ENCODE measurements around the gene ACTA2. TPM values are rescaled to one million over a fixed set of nuclear protein-coding genes. Genes with fewer than 3 reads are reported as not detected.
"Not testable (repeated sequence)": the region's sequence is repeated elsewhere in the genome, so short reads cannot be mapped to it uniquely, and the experiment has no call there.

The ACTA2 gene
- total RNA-seq, 1 donor from 2014 or later: 14.3 TPM

DNA sequence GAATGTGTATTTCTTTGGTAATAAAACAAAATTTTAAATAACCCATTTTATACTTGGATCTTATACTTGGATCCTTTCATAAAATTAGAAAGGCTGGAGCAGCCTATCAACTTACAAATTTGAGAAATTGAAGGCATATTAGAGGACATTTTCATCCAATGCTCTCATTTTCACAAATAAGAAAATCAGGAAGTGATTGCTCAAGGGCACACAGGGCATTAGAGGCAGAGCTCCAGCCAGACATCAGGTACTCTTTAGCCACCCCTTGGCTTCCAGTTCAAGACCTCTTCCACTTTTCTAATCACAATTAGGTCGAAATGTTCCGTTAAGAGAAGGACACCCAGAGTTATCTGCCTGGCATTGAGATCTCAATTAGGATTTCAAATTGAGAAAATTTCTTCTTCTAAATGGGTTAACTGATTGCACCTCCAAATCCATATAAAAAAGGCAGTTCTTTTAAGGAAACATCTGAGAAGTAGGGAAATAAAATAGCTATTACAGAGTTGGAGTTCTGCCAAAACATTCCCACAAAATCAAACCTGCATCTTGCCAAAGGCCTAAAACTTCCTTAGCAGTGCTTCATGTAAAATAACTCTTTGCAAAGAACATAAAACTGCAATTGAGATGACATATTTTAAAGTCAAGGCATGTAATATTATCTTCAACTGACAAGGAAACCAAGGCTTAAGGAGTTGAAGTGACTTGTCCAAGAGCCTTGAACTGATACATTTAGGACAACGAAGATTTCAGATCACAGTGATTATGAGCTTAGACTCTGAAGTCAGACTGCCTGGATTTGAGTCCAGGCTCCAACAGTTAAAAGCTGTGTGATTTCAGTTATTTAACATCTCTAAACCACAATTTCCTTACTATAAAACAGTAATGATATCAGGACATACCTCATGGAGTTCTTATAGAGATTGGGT is 2.4 kb downstream of the ACTA2 start:
- no peak for DNase-seq

DNA sequence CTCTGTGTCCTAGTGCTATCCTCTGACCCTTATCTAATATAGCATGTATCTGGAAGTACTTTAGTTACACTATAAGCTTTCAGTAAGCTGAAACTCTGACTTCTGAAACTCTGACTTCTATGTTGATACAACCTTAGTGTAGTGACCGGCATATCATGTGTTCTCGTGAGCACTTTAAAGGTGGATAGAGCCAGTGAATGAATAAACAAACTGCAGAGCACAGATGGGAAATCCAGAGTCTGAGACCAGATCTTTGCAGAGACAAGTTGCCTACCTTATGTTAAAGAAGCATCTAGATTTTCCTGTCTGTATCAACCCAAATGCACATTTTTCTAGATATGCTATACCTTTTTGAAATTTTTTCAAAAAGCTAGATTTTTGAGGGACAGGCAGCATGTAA is 3.5 kb downstream of the ACTA2 start:
- no peak for DNase-seq

DNA sequence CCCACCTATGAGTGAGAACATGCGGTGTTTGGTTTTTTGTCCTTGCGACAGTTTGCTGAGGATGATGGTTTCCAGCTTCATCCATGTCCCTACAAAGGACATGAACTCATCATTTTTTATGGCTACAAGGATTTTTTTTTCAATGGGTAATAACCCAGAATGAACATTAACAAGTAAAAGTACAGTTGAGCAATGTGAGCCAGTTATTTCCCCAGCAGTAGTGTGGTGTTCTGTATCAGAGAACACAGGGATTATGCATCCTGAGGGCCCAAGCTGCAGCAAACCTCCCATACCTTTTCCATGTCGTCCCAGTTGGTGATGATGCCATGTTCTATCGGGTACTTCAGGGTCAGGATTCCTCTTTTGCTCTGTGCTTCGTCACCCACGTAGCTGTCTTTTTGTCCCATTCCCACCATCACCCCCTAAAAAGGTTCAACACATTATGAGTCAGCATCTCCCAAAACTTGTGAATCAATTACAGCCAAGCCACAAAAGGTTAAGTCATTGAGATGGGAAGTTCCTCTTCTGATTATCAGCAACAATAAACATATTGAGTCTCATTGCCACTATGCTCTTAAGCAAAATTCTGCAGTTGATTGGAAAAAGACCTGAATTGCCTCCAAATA is 5.5 kb downstream of the ACTA2 start:
- no peak for DNase-seq

DNA sequence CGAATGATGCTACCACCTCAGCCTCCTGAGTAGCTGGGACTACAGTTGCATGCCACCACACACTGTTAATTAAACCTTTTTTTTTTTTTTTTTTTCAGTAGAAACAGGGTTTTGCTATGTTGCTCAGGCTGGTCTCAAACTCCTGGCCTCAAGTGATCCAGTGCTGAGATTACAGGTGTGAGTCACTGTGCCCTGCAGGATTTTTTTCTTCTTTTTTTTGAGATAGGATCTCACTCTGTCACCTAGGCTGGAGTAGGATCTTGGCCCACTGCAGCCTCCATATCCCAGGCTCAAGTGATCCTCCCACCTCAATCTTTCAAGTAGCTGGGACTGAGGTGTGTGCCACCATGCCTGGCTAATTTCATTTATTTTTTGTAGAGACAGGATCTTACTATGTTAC is 6.4 kb downstream of the ACTA2 start:
- DNase-seq: no peak

DNA sequence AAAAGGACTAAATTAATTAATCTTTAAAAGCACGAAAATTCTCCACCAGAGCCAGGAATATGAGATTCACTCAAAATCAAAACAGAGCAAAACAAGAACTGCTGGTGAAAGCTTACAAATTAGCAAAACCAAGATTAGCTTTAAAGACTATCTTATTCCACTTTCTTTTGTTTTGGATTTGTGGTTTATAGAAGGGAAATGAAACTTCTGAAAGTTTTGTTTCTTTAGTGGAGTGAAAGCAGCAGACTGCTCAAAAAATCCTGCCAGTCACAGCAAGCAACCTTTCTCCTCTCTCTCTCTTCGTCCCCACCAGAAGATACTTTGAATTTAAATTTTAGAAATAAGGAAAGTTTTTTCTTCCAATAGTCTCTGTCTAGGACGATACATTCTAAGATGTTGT is 7.8 kb downstream of the ACTA2 start:
- DNase-seq: no peak

DNA sequence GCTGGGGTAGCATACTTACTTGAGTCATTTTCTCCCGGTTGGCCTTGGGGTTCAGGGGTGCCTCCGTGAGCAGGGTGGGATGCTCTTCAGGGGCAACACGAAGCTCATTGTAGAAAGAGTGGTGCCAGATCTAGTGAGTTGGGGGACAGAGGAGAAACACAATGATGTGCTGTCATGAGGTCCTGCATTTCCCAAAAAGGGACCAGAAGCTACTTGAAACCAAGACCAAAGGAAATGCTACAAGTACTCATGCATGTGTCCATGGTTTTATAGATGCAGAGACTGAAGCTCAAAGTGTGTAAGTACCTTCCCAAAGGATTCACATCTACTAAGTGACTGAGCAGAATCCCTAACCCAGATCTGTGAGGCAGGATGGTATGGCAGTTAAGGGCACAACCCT is 8.8 kb downstream of the ACTA2 start:
- no peak for DNase-seq

DNA sequence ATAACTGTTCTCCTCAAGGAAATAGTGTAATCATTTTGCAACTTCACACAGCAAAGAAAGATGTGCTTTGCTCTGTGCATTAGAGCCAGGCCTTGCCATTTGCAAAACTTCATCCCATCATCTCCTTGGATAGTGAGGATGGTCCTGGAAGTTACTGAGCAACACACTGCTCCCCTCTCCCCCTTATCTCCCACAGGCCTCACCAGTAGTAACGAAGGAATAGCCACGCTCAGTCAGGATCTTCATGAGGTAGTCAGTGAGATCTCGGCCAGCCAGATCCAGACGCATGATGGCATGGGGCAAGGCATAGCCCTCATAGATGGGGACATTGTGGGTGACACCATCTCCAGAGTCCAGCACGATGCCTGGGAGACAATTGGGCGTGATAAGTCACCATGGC is 11.5 kb downstream of the ACTA2 start:
- DNase-seq: no peak

DNA sequence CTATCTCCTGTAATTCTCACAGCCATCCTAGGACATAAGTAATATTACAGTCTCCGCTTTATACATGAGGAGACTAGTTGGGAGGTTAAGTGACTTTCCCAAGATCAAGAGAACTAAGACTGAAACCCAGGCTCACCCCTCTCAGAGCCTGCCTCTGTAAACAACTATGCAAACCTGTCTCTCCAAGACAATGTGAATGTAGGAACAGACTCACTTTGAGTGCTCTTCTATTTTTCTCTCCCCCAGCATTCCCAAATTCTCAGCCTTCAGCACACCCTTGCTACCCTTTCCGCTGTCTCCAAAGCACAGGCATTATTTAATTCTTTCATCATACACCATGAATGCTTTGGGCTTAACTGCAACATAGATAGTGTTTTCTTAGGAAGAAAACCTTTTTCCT is 13.6 kb downstream of the ACTA2 start:
- no peak for DNase-seq

DNA sequence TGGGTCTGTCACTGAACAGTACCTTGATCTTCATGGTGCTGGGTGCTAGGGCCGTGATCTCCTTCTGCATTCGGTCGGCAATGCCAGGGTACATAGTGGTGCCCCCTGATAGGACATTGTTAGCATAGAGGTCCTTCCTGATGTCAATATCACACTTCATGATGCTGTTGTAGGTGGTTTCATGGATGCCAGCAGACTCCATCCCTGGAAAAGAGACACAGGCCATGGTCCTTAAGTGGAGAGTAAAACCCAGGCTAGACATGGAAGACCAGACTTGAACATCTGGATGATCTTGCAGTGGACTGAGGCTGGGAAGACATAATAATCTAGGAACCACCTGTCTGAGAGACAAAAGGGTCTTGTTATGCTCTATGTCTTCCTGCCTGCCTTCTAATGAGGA is 14.5 kb downstream of the ACTA2 start:
- no peak for DNase-seq

DNA sequence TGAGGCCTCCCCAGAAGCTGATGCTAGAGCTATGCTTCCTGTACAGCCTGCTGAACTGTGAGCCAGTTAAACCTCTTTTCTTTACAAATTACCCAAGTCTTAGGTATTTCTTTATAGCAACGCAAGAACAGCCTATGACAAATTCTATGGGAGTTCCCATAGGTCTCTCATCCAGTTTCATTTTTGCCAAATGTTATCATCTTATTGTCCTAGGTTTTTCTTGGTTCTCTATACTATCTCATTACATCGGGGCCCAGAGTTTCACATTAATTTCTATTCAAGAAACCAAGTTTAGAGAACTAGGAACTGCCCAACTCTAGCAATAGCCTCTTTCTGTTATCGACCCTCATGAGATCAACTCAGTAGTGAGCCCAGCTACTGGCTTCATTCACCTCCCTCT is 15.9 kb downstream of the ACTA2 start:
- DNase-seq: no peak

DNA sequence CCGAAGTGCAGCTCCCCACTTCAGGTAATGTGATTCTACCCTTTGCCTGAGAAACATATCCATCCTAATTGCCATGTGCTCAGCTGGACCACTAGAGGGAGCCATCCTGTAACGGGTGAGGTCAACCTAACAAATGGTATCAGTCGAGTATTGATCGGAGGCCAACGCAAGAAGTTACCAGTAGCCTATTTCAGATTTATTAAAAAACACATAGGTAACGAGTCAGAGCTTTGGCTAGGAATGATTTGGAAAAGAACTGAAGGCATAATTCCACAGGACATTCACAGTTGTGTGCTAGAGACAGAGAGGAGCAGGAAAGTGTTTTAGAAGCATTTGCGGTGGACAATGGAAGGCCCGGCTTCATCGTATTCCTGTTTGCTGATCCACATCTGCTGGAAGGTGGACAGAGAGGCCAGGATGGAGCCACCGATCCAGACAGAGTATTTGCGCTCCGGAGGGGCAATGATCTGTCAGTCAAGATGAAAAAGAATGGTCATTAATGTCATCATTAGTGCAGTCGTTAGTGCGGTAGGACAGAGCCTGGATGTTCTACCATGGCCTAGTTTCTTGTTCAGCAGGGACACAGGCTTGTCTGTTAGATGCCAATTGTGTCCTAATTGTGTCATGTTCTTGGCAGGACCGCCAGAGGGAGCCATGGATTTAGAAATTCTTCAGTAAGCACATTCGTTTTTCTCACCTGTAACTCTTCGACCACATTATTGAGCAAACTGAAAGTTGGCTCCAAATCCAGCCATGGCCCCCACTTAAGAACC is 17.5 kb downstream of the ACTA2 start:
- peak; percentile 45 for DNase-seq

DNA sequence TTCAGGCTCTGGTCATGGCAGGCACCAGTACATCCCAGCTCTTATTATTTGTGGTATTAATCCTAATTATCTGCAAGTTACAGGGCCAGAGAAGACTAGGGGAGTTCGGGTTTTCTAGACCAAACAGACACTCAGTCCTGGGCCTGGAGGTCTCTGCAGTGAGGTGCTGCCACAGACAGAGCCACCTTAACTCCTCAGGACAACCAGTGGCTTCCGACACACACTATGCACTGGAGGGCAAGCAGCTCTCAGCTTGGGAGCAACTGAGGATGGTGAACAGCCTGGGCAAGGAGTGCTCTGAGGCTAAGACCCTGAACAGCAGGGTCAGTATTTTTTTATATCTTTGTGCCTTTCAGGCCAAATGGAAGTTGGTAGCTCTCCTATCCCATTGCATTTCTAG is 19.0 kb downstream of the ACTA2 start:
- DNase-seq: no peak

DNA sequence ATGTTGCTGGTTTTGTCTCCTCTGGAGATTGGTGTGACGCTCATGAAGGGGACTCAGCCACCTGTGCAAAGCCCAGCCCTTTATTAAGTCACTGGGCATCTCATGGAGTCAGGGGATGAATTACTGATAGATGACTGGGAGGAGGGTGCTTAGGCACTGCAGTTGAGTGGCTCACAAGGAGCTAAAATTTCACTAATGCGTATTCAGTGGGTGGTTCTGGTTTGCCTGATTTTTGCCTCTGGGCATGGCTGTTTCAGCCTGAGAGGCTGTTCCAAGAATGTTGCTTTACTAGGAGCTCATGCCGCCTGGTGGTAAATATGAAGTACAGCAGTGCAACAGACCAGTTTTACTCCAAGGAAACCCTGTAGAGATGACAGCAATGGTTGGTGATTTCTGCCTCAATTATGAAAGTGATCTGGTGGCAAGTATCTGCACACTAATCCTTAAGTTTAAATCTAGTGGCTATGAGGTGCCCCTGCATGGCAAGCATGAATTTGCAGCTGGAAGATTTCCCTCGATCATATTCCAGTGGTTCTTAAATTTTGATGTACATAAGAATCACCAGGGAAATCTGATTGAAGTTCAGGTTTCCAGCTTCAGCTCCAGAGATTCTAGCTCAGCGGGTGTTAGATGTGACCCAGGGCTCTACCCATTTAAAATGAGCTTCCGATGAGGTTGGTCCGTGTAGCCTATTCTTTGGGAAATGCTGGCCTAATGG is 19.9 kb downstream of the ACTA2 start:
- DNase-seq: peak; percentile 18

DNA sequence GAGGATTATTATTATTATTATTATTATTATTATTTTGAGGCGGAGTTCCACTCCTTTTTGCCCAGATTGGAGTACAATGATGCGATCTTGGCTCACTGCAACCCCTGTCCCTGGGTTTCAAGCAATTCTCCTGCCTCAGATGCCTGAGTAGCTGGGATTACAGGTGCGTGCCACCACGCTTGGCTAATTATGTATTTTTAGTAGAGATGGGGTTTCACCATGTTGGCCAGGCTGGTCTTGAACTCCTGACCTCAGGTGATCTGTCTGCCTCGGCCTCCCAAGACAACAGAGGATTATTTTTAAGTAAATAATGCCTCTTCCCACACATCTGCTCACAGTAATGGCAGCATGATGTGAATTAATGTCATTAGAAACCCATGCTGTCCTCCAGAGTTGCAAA is 20.5 kb downstream of the ACTA2 start:
- DNase-seq: not testable (repeated sequence)

DNA sequence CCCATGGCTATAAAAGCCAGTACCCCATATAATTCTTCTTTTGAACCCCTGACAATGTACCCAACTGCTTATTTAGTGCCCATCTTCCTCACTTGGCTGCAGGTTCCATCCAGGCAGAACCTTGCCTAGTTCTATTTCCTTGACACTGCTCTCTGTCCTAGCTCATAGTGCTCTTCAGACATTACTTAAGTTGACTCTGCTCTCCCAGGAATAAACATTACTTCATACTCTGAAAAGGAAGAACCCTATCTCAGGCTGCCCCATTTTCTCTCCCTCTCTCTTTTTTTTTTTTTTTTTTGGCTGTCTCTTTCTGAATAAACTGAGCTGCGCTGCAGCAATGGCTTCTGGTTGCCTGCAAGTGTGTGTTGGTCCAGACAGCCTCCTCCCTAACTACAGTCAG is 21.0 kb downstream of the ACTA2 start:
- no peak for DNase-seq

DNA sequence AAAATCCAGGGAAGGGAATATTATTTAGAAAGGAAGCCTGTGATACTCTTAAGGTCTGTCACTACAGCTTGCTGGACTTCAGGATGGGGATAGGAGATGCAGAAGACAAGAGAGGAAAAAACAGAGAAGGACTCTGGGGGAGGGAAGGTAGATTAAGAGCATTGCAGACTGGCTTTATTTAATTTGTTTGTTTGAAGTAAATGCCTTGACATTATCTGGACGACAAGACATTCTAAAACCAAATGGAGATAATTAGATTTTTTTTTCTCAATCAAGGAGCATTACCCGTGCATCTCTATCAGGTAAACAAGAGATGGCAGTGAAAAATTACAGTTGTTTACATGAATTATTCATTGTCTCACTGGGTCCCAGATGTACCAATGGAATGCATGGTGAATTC is 24.3 kb downstream of the ACTA2 start:
- DNase-seq: no peak

DNA sequence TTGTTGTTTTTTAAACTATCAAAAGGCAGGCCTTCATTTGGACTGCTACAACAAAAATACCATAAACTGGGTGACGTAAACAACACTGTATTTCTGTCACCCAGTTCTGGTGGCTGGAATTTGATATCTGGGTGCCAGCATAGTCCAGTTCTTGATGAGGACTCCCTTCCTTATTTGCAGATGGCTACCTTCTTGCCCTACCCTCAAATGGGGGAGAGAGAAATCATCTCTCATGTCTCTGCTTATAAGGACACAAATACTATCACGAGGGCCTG is 25.2 kb downstream of the ACTA2 start:
- DNase-seq: no peak

DNA sequence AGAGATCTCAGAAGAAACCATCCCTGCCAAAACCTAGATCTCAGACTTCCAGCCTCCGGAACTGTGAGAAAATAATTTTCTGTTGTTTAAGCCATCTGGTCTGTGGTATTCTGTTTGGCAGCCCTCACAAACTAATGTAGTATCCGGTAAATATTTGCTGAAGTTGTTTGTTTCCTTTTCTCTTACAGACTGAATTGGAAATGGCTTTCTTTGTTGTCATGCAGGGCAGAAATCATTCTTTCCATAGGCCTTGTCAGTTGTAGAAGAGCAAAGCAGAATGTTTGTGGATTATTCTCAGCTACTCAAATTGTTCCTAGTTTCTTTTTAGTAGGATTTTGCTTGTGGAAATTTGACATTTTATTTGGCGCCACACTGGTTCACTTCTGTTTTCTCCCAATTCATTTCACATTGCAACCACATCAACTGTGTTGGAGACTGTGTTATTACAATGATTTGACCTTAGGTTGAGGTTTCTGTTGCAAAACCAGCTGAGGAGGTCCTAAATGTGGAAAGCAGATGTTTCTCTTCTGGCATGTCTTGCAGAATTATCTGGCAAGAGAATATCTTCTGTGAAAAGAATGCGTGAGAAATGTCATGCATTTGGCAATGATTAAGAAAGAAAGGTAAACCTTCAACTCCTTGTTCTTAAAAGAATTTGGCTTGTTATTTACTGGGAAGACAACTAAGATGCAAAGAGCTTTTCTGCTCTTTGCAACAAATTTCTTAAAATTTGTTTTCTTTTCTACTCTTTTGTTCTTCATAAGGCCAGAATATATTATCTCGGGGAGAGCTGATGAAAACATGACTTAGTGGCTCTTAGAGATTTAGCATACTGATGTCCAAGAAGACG is 25.8 kb downstream of the ACTA2 start:
- no peak for DNase-seq

DNA sequence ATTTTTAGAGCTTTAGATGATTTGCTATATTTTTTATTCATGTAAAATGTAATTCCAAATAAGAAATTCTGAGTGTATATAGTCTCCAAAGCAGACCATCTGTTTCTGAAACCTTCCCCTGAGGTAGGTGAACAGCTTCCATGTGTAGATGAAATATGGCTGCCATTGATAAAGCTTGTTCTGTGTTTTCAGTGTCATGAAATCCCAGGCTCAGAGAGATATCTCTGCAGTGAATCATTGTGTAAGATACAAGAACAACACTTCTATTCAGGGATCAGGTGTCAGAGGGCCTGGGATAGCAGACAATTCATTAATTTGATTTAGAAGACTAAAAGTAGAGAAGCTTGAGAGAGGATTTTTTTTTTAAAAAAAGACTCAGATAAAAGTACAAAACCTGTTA is 29.1 kb downstream of the ACTA2 start:
- no peak for DNase-seq

DNA sequence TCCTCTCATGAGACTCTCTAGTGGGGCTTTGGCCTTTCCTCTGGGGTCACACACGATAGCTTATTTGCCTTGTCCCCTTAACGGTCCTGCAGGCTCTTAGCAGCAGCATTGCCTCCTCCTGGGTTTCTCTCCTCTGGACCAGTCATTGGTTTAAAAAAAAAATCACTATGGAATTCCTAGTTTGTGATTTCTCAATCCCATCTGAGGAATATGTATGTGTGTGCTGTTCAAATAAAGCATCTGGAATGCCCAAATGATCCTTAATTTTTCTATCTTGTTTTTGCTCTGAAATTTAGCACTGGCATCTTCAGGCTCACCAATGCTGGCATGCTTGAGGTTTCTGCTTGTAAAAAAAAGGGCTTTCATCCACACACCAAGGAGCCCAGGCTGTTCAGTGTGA is 30.5 kb downstream of the ACTA2 start:
- no peak for DNase-seq

DNA sequence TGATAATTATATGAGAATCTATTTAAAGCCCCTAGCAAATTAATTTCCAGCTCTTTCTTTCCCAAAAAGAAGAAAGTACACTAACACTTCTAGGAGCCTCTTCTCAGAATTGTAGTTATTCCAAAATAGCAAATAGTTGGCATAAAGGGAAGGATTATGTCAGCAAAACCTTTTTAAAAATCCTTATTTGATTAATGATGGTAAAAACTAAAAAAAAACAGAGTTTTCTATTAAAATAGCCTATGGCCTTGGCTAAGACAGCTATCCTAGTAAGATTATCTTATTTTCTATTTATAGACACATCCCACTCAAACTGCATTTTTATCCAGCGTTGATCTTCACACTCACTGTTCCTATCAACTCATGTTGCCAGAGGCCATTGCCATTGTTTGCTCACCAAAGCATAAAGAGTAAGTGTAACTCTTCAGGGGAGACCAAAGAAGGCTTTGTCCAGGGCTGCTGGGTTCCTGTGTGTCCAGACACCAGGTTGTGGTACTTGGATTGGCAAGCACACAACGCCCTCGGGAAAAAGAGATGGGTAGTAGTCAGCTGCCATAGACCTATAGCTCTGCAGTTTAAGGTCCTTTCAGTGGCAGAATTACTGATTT is 31.5 kb downstream of the ACTA2 start:
- no peak for DNase-seq
